ENCODE results near the gene LRRC8D. TPM values are rescaled to one million over a fixed set of nuclear protein-coding genes. Genes with fewer than 3 reads are reported as not detected.

The LRRC8D gene
- total RNA-seq, 1 experiment from 2014 or later = 37.2 TPM

DNA sequence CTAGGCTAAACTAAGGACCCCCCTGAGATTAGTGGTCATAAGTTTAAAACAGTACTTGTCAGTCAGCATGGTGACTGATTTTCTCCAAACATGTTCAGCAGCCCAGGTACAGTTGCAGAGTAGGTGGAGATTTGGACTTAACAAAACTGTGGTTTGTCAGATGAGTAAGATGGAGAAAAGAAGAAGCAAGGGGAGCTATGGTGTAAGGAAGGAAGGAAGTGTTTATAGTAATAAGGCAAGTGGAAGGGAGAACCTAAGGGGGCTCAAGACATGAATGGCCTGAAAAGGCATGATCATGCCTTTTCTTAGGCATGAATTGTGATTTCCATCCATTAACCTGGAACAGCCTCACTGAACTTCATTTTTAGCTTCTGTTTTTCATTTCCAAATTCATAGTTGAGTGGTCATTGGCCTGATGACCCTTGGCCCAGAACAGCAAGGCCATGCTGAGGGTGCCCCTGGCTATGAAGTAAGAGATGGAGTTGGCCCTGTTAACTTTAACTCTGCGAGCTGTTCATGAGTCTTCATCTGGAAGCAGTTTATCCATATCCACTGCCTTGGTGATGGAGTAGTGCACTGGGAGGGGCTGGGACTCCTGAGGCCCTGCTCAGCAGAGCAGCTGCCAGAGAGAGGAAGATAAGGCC is 60.7 kb downstream of the LRRC8D start:
- peaks cover 31 to 39% (median 34%) of the 10 kb centered on the region in 3 experiments for H3K36me3 Mint-ChIP-seq (ENCODE audit: insufficient read depth in 1 of 3, low read depth in 3 of 3)
- H3K4me1 Mint-ChIP-seq = peaks cover 9 to 10% of the 10 kb centered on the region in 2 experiments
- no peak overlapping the region for H4K5ac ChIP-seq (ENCODE audit: insufficient read length, low read depth, low read length)
- H3K27me3 Mint-ChIP-seq (ENCODE audit: low read depth) = no peaks in the 10 kb centered on the region
- no peak overlapping the region for H2BK20ac ChIP-seq (ENCODE audit: low read depth, low read length, poor library complexity, severe bottlenecking)
- H3K9ac ChIP-seq (ENCODE audit: extremely low read depth, insufficient read length, low read length) = no peak overlapping the region
- H3K79me2 ChIP-seq (ENCODE audit: insufficient read depth, low read length) = no peaks in the 10 kb centered on the region
- no peak overlapping the region for H3K4me3 Mint-ChIP-seq
- no peak overlapping the region for H2BK15ac ChIP-seq (ENCODE audit: low read depth, low read length)
- no peak overlapping the region for H4K91ac ChIP-seq (ENCODE audit: insufficient read length, low read depth, low read length)
- no peak overlapping the region for H3T11ph ChIP-seq (ENCODE audit: low read length)
- H2BK5ac ChIP-seq (ENCODE audit: insufficient read length, low read length) = no peak overlapping the region
- H3K56ac ChIP-seq (ENCODE audit: insufficient read length, low read depth, low read length) = no peak overlapping the region
- peaks cover 6% of the 10 kb centered on the region for H3K79me1 ChIP-seq (ENCODE audit: insufficient read depth, low read depth, low read length, poor library complexity, severe bottlenecking)
- no peak overlapping the region for H3K18ac ChIP-seq (ENCODE audit: insufficient read length, low read depth, low read length)
- no CpG with 5 or more reads among the region's 1 CpG for WGBS (ENCODE audit: extremely low coverage, insufficient read length, low lambda C conversion rate)
- H3K23me2 ChIP-seq (ENCODE audit: insufficient read length, low read depth, low read length, poor library complexity, severe bottlenecking) = no peaks in the 10 kb centered on the region
- H2BK120ac ChIP-seq (ENCODE audit: low read depth, low read length, poor library complexity, severe bottlenecking) = no peak overlapping the region
- H3K4me2 ChIP-seq (ENCODE audit: insufficient read depth, insufficient read length, low read length) = no peak overlapping the region
- DNase-seq = no peak
- H4K8ac ChIP-seq (replicated peaks; ENCODE audit: insufficient read length, low read depth, low read length) = no peak overlapping the region
- H3K14ac ChIP-seq (ENCODE audit: insufficient read depth, low read length) = no peak overlapping the region
- no peak overlapping the region for H3K27ac ChIP-seq (ENCODE audit: insufficient read length, low read depth, low read length)
- TF ChIP-seq, protein P1, sequence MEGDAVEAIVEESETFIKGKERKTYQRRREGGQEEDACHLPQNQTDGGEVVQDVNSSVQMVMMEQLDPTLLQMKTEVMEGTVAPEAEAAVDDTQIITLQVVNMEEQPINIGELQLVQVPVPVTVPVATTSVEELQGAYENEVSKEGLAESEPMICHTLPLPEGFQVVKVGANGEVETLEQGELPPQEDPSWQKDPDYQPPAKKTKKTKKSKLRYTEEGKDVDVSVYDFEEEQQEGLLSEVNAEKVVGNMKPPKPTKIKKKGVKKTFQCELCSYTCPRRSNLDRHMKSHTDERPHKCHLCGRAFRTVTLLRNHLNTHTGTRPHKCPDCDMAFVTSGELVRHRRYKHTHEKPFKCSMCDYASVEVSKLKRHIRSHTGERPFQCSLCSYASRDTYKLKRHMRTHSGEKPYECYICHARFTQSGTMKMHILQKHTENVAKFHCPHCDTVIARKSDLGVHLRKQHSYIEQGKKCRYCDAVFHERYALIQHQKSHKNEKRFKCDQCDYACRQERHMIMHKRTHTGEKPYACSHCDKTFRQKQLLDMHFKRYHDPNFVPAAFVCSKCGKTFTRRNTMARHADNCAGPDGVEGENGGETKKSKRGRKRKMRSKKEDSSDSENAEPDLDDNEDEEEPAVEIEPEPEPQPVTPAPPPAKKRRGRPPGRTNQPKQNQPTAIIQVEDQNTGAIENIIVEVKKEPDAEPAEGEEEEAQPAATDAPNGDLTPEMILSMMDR (conservative IDR thresholded peaks at IDR 0.05) = no peak
- H3K9me3 Mint-ChIP-seq = peaks cover 2 to 4% of the 10 kb centered on the region in 2 experiments; a peak in 3 of 5 replicates
- H3K4ac ChIP-seq (ENCODE audit: low read depth, low read length) = no peak overlapping the region
- H2AK5ac ChIP-seq (ENCODE audit: insufficient read length, low read length) = no peak overlapping the region
- H3K27ac Mint-ChIP-seq = no peak overlapping the region
- no peaks in the 10 kb centered on the region for H3K27me3 ChIP-seq (ENCODE audit: insufficient read depth, low read length)
- H2AFZ ChIP-seq (ENCODE audit: low read length) = no peak overlapping the region
- no peak overlapping the region for H3K23ac ChIP-seq (ENCODE audit: insufficient read length, low read depth, low read length)
- H4K20me1 ChIP-seq (ENCODE audit: control insufficient read depth, insufficient read depth, insufficient read length) = no peaks in the 10 kb centered on the region
- no peak overlapping the region for H2BK12ac ChIP-seq (ENCODE audit: insufficient read length, low read depth, low read length)
- H3K4me1 ChIP-seq (ENCODE audit: insufficient read depth, low read length) = no peaks in the 10 kb centered on the region; the same call in 1 of the 2 replicates
- peaks cover 6% of the 10 kb centered on the region for H3K9me3 ChIP-seq (ENCODE audit: control insufficient read depth, low read depth, low read length)

Data from H9 (cell line).